Umbilical cord (tissue), 2 donors: ENCODE data around the gene XRCC6. TPM values are rescaled to one million over a fixed set of nuclear protein-coding genes. Genes with fewer than 3 reads are reported as not detected.
"Not testable (repeated sequence)": the region's sequence is repeated elsewhere in the genome, so short reads cannot be mapped to it uniquely, and the experiment has no call there.

Experiments
- DNase-seq: peaks from one replicate; pipeline ENCODE4 v3.0.0-alpha.2; 2015; ENCODE audit warnings: low spot score
- total RNA-seq: library from RNA; depleted of rRNA; stranded (reverse); fragments of >200 nt; gene quantifications from one replicate; pipeline ENCODE4 v1.2.3, GENCODE V29; 2014; ENCODE audit warnings: low replicate concordance; ENCODE audit not compliant: insufficient read depth

The XRCC6 gene
- total RNA-seq, 1 donor from 2014 or later = 123 TPM

DNA sequence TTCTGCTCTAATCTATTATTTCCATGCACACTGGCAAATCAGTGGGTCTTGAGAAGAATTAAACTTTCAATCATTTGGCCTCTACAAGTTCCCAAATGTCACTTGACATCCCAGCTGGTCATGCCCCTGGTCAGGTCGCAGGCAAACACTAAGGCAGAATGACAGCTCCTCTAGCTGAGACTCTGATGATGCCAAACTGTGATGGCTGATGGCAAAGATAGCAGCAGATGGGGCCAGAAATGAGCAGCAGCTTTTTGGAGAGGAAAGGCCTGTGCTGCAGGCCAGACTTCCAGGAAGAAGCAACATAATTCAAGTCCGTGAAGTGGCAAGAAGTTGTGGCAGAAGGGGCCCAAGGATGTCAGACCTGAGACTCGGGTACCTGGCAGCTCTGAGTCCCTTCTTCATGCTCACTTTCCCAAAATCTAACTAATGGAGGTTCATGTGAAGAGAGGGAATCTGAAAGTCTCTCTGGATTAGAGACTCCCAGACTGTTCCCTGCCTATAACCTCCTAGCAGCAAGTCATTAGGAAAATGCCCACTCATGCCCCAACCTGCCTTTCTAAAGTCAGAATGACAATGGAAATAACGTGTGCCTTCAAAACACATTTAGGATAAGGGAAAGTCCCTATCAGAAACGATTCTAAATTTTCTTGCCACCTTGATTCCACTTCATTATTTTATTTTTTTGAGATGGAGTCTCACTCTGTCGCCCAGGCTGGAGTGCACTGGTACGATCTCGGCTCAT is 22.0 kb upstream of the XRCC6 start:
- DNase-seq = no peak

DNA sequence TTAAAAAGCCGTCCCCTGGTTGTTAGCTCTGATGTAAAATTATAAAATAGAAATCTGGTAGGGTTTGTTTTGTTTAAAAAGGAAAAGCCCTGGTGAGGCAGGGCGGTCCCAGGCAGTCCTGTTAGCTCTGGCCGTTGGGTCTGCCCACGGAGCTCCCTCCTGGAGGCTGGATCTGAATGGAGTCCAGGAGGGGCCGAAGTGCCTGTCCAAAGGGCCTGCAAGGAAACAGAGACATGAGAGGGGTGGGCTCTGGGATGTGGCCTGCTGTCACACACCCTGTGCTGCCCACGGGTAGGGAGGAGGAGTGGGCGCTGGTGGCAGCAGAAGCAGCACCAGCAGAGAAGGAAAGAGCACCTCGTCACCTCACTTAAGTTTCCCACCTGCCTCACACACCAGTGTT is 20.1 kb upstream of the XRCC6 start:
- DNase-seq = no peak

DNA sequence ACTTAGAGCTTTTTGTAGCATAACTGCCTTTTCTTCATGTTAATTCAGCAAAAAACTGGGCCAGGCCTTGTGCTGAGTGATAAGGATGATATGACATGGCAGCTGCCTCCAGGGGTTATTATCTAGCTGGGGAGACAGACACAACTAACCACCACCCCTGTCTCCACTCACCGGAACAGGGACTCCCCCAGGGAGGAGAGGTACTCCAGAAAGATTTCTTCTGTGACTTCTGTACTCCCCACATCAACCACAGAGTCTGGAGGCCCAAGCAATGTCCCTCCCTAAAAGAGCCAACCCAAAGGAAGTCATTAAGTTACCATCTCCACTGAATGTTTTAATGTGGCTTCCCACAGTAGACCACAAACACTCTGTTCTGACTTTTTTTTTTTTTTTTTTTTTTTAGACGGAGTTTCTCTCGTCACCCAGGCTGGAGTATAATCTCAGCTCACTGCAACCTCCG is 17.2 kb upstream of the XRCC6 start:
- no peak for DNase-seq

- no peak for DNase-seq
These were observed 12.7 kb upstream of the XRCC6 start for GRCh38 chr22:41608386-41608785.

GRCh38 chr22:41612603-41613306 is 8.3 kb upstream of the XRCC6 start:
- DNase-seq = no peak

DNA sequence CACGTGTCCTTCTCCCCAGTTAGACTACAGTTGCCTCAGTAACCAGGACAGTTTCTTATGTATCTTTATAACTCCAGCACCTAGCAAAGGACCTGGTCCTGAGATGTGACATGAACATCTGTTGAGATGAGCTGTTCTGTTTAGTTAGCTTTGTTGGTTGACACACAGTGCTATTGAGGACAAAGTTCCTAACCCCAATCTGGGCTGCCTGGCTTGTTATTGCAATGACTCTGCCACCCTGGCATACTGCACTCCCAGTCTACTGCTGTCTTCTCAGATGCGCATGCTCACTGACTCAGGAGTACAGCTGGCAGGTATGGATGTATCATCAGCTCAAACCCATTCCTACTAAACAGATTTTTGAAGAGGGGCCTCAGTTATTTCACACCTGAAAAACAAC is 7.6 kb upstream of the XRCC6 start:
- no peak for DNase-seq

DNA sequence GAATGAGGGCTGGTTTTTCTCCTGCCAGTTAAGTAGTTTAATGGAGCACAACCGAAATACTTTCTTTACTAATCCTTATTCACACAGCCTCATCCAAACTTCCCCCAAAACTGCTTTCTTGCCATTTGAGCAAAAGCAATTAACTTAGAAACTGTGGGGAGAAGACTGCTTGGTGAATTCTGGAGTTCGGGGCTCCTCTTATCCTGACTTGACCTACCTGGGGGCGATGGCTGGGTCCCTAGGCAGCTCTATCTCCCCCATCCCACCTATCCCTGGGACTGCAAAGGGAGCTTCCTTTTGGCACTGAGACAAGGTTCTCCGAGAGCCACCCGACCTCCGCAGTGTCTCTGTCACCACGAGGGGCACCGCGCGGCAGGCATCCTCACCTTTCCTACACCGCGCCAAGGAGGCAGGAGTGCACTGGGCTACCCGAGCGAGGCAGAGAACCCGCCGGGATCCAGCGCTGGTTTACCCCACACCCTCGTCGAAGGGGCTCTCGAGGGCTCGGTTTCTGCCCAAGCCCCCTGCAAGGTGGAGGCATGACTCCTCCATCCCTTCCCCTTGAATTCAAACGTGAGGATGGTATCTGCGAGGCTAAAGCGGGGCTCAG is 1.0 kb upstream of the XRCC6 start:
- DNase-seq = peak; percentile 8

- DNase-seq = no peak
These were observed 451 bp upstream of the XRCC6 start, which contains the start of gene DESI1 for GRCh38 chr22:41620589-41621098. Gene DESI1 (minus strand): TSS chr22:41621043. CDS start chr22:41620839, 204 bp downstream.

GRCh38 chr22:41621911-41622179 is 750 bp downstream of the XRCC6 start:
- DNase-seq = peak; percentile 10

GRCh38 chr22:41625577-41625976 is 4.5 kb downstream of the XRCC6 start:
- no peak for DNase-seq

GRCh38 chr22:41631115-41631514 is 10.0 kb downstream of the XRCC6 start:
- not testable (repeated sequence) for DNase-seq

- not testable (repeated sequence) for DNase-seq
These were observed 10.5 kb downstream of the XRCC6 start for GRCh38 chr22:41631615-41632014.

DNA sequence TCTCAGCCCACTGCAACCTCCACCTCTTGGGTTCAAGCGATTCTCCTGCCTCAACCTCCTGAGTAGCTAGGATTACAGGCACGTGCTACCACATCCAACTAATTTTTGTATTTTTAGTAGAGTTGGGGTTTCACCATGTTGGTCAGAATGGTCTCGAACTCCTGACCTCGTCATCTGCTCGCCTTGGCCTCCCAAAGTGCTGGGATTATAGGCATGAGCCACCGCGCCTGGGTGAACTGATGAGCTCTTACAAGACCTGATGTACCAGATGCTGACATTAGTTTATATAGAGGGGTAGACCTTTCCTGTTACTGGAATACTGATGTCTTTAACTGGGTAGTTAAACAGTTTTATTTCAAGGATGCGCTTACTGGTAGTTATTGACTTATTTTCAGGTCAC is 13.5 kb downstream of the XRCC6 start:
- not testable (repeated sequence) for DNase-seq

DNA sequence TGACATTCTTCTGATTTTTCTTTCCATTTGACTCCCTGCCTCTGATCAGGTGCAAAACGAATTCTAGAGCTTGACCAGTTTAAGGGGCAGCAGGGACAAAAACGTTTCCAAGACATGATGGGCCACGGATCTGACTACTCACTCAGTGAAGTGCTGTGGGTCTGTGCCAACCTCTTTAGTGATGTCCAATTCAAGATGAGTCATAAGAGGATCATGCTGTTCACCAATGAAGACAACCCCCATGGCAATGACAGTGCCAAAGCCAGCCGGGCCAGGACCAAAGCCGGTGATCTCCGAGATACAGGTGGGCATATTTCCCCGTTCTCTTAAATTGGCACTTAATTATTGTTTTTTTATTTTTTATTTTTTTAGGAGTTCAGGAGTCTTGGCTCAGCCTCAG is 15.4 kb downstream of the XRCC6 start:
- no peak for DNase-seq

DNA sequence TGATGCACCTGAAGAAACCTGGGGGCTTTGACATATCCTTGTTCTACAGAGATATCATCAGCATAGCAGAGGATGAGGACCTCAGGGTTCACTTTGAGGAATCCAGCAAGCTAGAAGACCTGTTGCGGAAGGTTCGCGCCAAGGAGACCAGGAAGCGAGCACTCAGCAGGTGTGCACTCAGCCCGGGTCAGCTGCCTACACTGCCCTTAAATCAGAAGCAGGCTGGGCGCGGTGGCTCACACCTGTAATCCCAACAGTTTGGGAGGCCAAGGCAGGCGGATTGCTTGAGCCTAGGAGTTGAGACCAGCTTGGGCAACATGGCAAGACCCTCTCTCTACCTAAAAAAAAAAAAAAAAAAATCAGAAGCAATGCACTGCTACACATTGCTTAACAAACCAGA is 16.5 kb downstream of the XRCC6 start:
- not testable (repeated sequence) for DNase-seq

GRCh38 chr22:41638124-41638523 is 17.0 kb downstream of the XRCC6 start:
- DNase-seq = no peak

GRCh38 chr22:41638748-41639147 is 17.7 kb downstream of the XRCC6 start:
- DNase-seq = no peak

- no peak for DNase-seq
These were observed 20.8 kb downstream of the XRCC6 start for GRCh38 chr22:41641854-41642253.

DNA sequence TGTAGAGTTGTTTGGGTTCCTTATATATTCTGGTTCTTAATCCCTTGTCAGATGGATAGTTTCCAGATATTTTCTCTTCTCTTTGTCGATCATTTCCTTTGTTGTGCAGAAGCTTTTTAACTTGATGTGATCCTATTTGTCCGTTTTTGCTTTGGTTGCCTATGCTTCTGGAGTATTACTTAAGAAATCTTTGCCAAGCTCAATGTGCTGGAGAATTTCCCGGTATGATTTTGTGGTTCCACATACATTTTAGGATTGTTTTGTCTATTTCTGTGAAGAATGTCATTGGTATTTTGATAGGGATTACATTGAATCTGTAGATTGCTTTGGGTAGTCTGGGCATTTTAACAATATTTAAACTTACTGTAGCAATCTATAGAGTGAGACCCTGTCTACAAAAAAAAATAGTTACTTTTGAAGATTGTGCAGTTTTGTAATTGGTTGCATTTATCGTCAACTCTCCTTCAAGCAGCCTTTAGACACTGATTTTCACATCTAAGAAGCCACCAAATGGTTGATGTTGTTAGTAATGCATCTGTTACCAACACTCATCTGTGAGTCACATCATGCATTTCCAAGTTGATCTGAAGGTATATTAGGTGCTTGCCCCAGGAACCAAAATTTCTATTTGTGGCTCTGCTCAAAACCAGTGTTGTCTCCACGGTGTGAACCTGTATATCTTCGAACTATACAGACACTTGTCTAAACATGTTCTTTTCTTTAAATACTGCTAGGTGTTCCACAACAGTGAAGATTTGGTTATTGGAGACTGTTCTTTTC is 21.4 kb downstream of the XRCC6 start:
- no peak for DNase-seq

- no peak for DNase-seq
These were observed 26.7 kb downstream of the XRCC6 start for GRCh38 chr22:41647771-41648170.

DNA sequence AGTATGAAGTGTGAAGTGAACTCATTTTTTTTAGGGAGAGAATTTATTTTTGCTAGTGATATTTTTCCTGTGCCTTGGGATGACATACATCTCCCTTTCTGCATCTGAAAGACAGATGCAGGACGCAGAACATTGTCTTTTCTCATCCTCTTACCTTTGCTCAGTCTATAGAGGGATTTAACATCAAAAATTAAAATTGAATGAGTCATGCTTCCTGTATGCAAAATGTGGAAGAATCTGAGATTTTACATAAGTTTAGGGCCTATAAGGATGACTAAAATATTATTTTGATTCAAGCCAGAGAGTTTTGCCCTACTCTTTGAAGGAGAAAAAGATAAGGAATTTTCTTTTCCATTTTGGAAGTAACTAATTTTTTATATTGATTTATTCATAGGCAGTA is 27.3 kb downstream of the XRCC6 start:
- no peak for DNase-seq

DNA sequence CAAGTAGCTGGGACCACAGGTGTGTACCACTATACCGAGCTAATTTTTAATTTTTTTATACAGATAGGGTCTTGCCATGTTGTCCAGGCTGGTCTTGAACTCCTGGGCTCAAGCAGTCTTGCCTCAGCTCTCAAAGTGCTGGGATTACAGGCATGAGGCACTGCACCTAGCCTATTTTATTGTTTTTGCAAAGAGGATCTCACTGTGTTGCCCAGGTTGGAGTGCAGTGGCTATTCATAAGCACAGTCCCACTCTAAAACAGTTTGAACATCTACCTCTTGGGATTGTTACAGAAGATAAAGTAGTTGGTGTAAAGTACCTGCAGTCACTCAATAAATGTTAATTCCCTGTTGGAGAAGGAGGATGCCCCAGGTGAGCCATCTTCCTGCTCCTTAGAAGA is 29.1 kb downstream of the XRCC6 start:
- DNase-seq = no peak
